ENCODE measurements around the gene MYH6. TPM values are rescaled to one million over a fixed set of nuclear protein-coding genes. Genes with fewer than 3 reads are reported as not detected.

Gene MYH6
- total RNA-seq, 4 donors from 2014 or later: 0.16 to 1.5 TPM; not detected in 2

DNA sequence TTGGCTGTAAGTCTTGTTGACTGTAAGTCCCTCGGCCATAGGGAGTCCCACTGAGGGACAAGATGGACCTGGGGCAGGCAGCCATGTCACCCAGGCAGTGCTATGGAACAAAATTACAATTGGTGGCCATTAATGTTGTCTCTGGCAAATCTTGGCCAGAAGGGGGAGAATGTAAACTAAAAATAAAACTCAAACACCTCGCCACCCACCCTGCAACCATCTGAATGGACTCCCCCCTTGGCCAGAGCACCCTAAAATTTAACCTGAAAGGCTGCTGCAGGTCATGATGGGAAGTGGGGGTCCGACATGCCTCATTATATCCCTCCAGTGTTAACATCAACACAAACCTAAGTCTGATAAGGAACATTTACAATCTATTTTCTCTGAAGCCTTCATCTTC, 63.6 kb downstream of the MYH6 start:
- Histone ChIP-seq H3K27ac (no peak overlapping the region), H3K4me1 (no peaks in the 10 kb centered on the region), H3K9me3 (peaks cover 0 to 4% of the 10 kb centered on the region in 2 donors), H3K4me3 (no peak overlapping the region), H3K36me3 (no peaks in the 10 kb centered on the region), H3K27me3 (peaks cover 5% of the 10 kb centered on the region)
- TF ChIP-seq POLR2AphosphoS5 (IDR thresholded peaks at IDR 0.05): no peak
- no peak for TF ChIP-seq EP300 (IDR thresholded peaks at IDR 0.05; ENCODE audit: low read depth)
- TF ChIP-seq POLR2A (IDR thresholded peaks at IDR 0.05): no peak
- TF ChIP-seq, protein P1, sequence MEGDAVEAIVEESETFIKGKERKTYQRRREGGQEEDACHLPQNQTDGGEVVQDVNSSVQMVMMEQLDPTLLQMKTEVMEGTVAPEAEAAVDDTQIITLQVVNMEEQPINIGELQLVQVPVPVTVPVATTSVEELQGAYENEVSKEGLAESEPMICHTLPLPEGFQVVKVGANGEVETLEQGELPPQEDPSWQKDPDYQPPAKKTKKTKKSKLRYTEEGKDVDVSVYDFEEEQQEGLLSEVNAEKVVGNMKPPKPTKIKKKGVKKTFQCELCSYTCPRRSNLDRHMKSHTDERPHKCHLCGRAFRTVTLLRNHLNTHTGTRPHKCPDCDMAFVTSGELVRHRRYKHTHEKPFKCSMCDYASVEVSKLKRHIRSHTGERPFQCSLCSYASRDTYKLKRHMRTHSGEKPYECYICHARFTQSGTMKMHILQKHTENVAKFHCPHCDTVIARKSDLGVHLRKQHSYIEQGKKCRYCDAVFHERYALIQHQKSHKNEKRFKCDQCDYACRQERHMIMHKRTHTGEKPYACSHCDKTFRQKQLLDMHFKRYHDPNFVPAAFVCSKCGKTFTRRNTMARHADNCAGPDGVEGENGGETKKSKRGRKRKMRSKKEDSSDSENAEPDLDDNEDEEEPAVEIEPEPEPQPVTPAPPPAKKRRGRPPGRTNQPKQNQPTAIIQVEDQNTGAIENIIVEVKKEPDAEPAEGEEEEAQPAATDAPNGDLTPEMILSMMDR (IDR thresholded peaks at IDR 0.05): no peak
- in situ Hi-C loops (cut with MboI; ENCODE audit: low pct_ligation_motif_present in 1 of 4, low pct_unique_long_range_greater_than_20kb in 1 of 4, low sequenced_read_pairs in 3 of 4): loop anchor here in 2 of 4 donors (25.0 kb wide), 1 partner anchor 218 kb away; the partner anchor contains the start of genes AP1G2 (in 2 of the 2), THTPA (in 2 of the 2) and ZFHX2 (in 2 of the 2)
- 48 to 63% methylated on average over 3 of the region's 3 CpGs for WGBS, 2 donors (ENCODE audit: low coverage in 1 of 2)
- DNase-seq: no peak
- intact Hi-C loops (cut with DNase I; ENCODE audit: low total_unique reads): no loop called here

DNA sequence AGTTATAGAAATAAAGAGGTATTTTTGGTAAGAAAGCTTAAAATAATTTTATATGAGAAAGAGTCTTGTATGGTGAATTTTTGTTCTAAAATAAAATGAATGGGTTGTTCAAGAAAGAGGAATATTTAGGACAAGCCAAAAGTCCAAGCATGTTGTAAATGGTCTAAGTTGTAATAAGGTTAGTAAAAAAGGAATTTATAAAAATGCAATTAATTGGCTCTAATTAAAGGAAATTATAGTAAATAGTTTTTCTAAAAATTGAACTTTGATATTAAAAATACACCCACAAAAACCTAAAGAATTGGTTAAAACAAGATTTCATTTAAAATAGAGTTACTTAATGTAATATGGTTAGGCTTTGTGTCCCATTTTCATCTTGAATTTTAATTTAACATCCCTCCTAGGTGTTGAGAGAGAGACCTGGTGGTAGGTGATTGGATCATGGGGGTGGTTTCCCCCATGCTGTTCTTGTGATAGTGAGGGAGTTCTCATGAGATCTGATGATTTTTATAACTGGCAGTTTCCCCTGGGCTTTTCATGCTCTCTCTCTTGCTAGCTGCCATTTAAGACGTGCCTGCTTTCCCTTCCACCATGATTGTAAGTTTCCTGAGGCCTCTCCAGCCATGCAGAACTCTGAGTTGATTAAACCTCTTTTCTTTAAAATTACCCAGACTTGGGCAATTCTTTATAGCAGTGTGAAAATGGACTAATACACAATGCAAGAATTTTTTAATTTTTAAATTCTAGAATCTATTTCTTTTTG, 68.4 kb downstream of the MYH6 start:
- H3K9me3 ChIP-seq: peaks cover 0 to 4% of the 10 kb centered on the region in 2 donors
- no peaks in the 10 kb centered on the region for H3K36me3 ChIP-seq
- no peak for DNase-seq
- no peak for TF ChIP-seq POLR2A (IDR thresholded peaks at IDR 0.05)
- no peak overlapping the region for H3K4me3 ChIP-seq
- intact Hi-C loops (cut with DNase I; ENCODE audit: low total_unique reads) (no loop called here), in situ Hi-C loops (cut with MboI; ENCODE audit: low pct_ligation_motif_present in 1 of 4, low pct_unique_long_range_greater_than_20kb in 1 of 4, low sequenced_read_pairs in 3 of 4) (loop anchor here in 2 of 4 donors (25.0 kb wide), 1 partner anchor 223 kb away; the partner anchor contains the start of genes AP1G2 (in 2 of the 2), THTPA (in 2 of the 2) and ZFHX2 (in 2 of the 2))
- H3K27ac ChIP-seq: no peak overlapping the region
- H3K4me1 ChIP-seq: no peaks in the 10 kb centered on the region
- H3K27me3 ChIP-seq: peaks cover 9% of the 10 kb centered on the region
- WGBS, 2 donors (ENCODE audit: low coverage in 1 of 2): 40 to 76% methylated on average over 1 of the region's 1 CpG

DNA sequence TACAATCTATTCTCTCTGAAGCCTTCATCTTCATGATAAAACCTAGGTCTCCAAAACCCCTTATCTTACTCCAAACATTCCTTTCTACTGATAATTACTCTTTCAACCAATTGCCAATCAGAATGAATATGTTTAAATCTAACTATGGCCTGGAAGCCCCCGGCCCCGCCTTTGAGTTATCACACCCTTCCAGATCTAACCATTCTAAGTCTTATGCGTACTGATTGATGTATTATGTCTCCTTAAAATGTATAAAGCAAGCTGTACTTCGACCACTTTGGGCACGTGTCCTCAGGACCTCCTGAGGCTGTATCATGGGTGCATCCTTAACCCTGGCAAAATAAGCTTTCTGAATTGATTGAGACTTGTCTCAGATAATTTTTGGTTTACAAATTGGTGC, 72.5 kb downstream of the MYH6 start:
- WGBS, 2 donors (ENCODE audit: low coverage in 1 of 2): 82 to 85% methylated on average over 5 of the region's 5 CpGs
- intact Hi-C loops (cut with DNase I; ENCODE audit: low total_unique reads) (no loop called here), in situ Hi-C loops (cut with MboI; ENCODE audit: low pct_ligation_motif_present in 1 of 4, low pct_unique_long_range_greater_than_20kb in 1 of 4, low sequenced_read_pairs in 3 of 4) (loop anchor here in 2 of 4 donors (25.0 kb wide), 1 partner anchor 227 kb away; the partner anchor contains the start of genes AP1G2 (in 2 of the 2), THTPA (in 2 of the 2) and ZFHX2 (in 2 of the 2))

More for the DNA sequence above, 72.5 kb downstream of the MYH6 start:
- H3K36me3 ChIP-seq: no peaks in the 10 kb centered on the region
- TF ChIP-seq POLR2AphosphoS5 (IDR thresholded peaks at IDR 0.05) (no peak), POLR2A (IDR thresholded peaks at IDR 0.05) (no peak), EP300 (IDR thresholded peaks at IDR 0.05; ENCODE audit: low read depth) (no peak)
- TF ChIP-seq, protein P1 (IDR thresholded peaks at IDR 0.05): no peak
- peaks cover 4% of the 10 kb centered on the region for H3K27me3 ChIP-seq
- no peak for DNase-seq
- H3K9me3 ChIP-seq: peaks cover 0 to 4% of the 10 kb centered on the region in 2 donors
- no peak overlapping the region for H3K4me3 ChIP-seq
- H3K27ac ChIP-seq: no peak overlapping the region
- no peaks in the 10 kb centered on the region for H3K4me1 ChIP-seq

Small RNA genes lying within 50 kb of the gene (small RNA-seq; reads per million reads assigned to genes)
- gene MIR208A (0 reads per million in 4 donors), gene MIR208B (0 to 0.18 (median 0) reads per million in 4 donors)

Other genes starting within 250 kb of the MYH6 start
- gene SLC7A8, start 224.6 kb downstream of the MYH6 start, total RNA-seq: 10 to 100 TPM in 3 of 4 donors, 1 to 10 TPM in 1; 5.2 to 29.1 (median 14.2) TPM
- not detected for gene RNF212B, start 170.3 kb downstream of the MYH6 start, total RNA-seq
- 10 to 100 TPM in 2 of 4 donors, 1 to 10 TPM in 2; 1.9 to 12.9 (median 8.6) TPM for gene HOMEZ, start 122.1 kb downstream of the MYH6 start, total RNA-seq
- 10 to 100 TPM in 3 of 4 donors, 1 to 10 TPM in 1; 9.1 to 13.9 (median 11.0) TPM for gene PPP1R3E, start 105.4 kb downstream of the MYH6 start, total RNA-seq
- gene BCL2L2, start 101.4 kb downstream of the MYH6 start, total RNA-seq: 10 to 100 TPM; 23.9 to 49.0 (median 43.0) TPM
- 100 to 1,000 TPM in 1 of 4 donors, 10 to 100 TPM in 3; 50.0 to 149 (median 63.7) TPM for gene PABPN1, start 86.8 kb downstream of the MYH6 start, total RNA-seq
- gene SLC22A17, start 55.4 kb downstream of the MYH6 start, total RNA-seq: 10 to 100 TPM in 1 of 4 donors, 1 to 10 TPM in 3; 4.0 to 14.2 (median 8.5) TPM
- 10 to 100 TPM in 1 of 4 donors, 1 to 10 TPM in 2, under 1 TPM in 1; 0.60 to 10.5 (median 3.3) TPM for gene EFS, start 43.1 kb downstream of the MYH6 start, total RNA-seq
- not detected for gene IL25, start 35.5 kb downstream of the MYH6 start, total RNA-seq
- gene CMTM5, start 31.2 kb downstream of the MYH6 start, total RNA-seq: 1 to 10 TPM in 1 of 4 donors, under 1 TPM in 1, not detected in 2; 0.64 to 1.1 TPM
- gene MYH7, start 27.4 kb upstream of the MYH6 start, total RNA-seq: 1 to 10 TPM in 1 of 4 donors, under 1 TPM in 1, not detected in 2; 0.64 to 2.9 TPM
- 10 to 100 TPM in 3 of 4 donors, 1 to 10 TPM in 1; 8.8 to 31.5 (median 20.8) TPM for gene NGDN, start 61.4 kb upstream of the MYH6 start, total RNA-seq
- 1 to 10 TPM in 1 of 4 donors, under 1 TPM in 3; 0.20 to 1.1 (median 0.68) TPM for gene ZFHX2, start 143.5 kb upstream of the MYH6 start, total RNA-seq
- gene THTPA, start 148.0 kb upstream of the MYH6 start, total RNA-seq: 10 to 100 TPM in 3 of 4 donors, 1 to 10 TPM in 1; 6.8 to 34.0 (median 26.0) TPM
- gene AP1G2, start 159.5 kb upstream of the MYH6 start, total RNA-seq: 100 to 1,000 TPM; 163 to 508 (median 237) TPM
- under 1 TPM in 2 of 4 donors, not detected in 2; 0.27 to 0.48 TPM for gene JPH4, start 170.5 kb upstream of the MYH6 start, total RNA-seq
- gene DHRS2, start 228.1 kb upstream of the MYH6 start, total RNA-seq: not detected